Uterus (tissue), 4 donors: ENCODE results near the gene CRYZL1. TPM values are rescaled to one million over a fixed set of nuclear protein-coding genes. Genes with fewer than 3 reads are reported as not detected.

Experiments used
- DNase-seq, 2 donors: peaks; one replicate each; pipeline ENCODE4 v3.0.0-alpha.2; 2019 to 2020
- H3K27ac ChIP-seq, 2 donors: fragments of 200-600 bp; sonication (generic); 1 replicate in 1 of 2; 2 replicates in 1 of 2; pipeline ENCODE4 v1.5.1; 2016 to 2018
- H3K27me3 ChIP-seq, 2 donors: fragments of 200-600 bp; sonication (generic); one replicate each; pipeline ENCODE4 v1.5.1; 2018 to 2019; ENCODE audit warnings: control low read depth in 1 of 2
- H3K36me3 ChIP-seq, 2 donors: fragments of 200-600 bp; sonication (generic); one replicate each; pipeline ENCODE4 v1.5.1; 2019; ENCODE audit warnings: control low read depth in 1 of 2
- H3K4me1 ChIP-seq, 2 donors: fragments of 200-600 bp; sonication (generic); one replicate each; pipeline ENCODE4 v1.5.1; 2018 to 2019; ENCODE audit warnings: control low read depth in 1 of 2
- H3K4me3 ChIP-seq, 2 donors: fragments of 200-600 bp; sonication (generic); 1 replicate in 1 of 2; 2 replicates in 1 of 2; pipeline ENCODE4 v1.5.1; 2018 to 2019; ENCODE audit warnings: mild to moderate bottlenecking in 1 of 2
- H3K9me3 ChIP-seq, 2 donors: fragments of 200-600 bp; sonication (generic); one replicate each; pipeline ENCODE4 v1.5.1; 2019; ENCODE audit warnings: control low read depth in 1 of 2
- POLR2A ChIP-seq, 2 donors: fragments of 450-650 bp; IDR thresholded peaks; one replicate each; pipeline ENCODE4 v1.6.1; 2016; ENCODE audit warnings: antibody characterized with exemption in 2 of 2, mild to moderate bottlenecking in 1 of 2, moderate library complexity in 1 of 2
- intact Hi-C: fragments of 100-400 bp; cut with DNase I; formaldehyde crosslinking; loops from one replicate; pipeline ENCODE4 v1.15.1; 2023; ENCODE audit warnings: low total_unique reads
- total RNA-seq, 4 donors: library from RNA; depleted of rRNA in 3 of 4; stranded (reverse); fragments of >200 nt in 3 of 4; gene quantifications; one replicate each; pipeline versions ENCODE4 v1.1.0 to v1.2.4, GENCODE V29; 2014 to 2023
- TF ChIP-seq, protein P1 (sequence below), 4 experiments: fragments of 200-600 bp in 2 of 4; fragments of 450-650 bp in 2 of 4; sonication (generic) in 2 of 4; IDR thresholded peaks; one replicate each; pipeline ENCODE4 v1.5.1; 2016 to 2019; ENCODE audit warnings: antibody characterized with exemption in 4 of 4, mild to moderate bottlenecking in 2 of 4, moderate library complexity in 1 of 4
- donor health status: DM: yes; HTN: yes; CAD: no.

Gene CRYZL1
- total RNA-seq, 4 donors from 2014 or later, result 66.8 to 147 (median 67.3) TPM

DNA sequence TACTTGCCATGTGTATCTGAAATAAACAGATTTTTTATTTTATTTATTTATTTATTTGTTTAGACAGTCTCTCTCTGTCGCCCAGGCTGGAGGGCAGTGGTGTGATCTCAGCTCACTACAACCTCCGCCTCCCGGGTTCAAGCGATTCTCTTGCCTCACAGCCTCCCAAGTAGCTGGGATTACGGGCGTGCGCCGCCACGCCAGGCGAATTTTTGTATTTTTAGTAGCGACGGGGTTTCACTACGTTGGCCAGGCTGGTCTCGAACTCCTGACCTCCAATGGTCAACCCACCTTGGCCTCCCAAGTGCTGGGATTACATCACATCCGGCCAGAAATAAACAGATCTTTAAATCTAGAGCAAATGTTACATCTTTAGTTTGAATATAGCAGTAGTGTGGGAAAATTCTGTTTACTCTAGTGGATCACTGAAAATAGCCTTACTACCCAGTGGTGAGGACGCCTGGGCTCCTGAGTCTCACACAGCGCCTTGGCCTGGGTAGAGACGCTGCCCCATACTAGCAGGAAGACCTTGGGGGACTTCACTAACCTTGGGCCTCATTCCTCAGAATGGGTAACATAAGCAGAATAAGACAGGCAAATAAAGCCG, 100.3 kb downstream of the CRYZL1 start:
- Histone ChIP-seq H3K27me3 (no peaks in the 10 kb centered on the region), H3K4me1 (peaks cover 6 to 9% of the 10 kb centered on the region in 2 donors), H3K36me3 (no peaks in the 10 kb centered on the region), H3K4me3 (peak overlapping the region; percentile 82 to 95), H3K27ac (peak overlapping the region; percentile 99), H3K9me3 (no peaks in the 10 kb centered on the region)
- intact Hi-C loops, result no loop called here
- no peak for TF ChIP-seq POLR2A (IDR thresholded peaks at IDR 0.05)
- TF ChIP-seq, protein P1, sequence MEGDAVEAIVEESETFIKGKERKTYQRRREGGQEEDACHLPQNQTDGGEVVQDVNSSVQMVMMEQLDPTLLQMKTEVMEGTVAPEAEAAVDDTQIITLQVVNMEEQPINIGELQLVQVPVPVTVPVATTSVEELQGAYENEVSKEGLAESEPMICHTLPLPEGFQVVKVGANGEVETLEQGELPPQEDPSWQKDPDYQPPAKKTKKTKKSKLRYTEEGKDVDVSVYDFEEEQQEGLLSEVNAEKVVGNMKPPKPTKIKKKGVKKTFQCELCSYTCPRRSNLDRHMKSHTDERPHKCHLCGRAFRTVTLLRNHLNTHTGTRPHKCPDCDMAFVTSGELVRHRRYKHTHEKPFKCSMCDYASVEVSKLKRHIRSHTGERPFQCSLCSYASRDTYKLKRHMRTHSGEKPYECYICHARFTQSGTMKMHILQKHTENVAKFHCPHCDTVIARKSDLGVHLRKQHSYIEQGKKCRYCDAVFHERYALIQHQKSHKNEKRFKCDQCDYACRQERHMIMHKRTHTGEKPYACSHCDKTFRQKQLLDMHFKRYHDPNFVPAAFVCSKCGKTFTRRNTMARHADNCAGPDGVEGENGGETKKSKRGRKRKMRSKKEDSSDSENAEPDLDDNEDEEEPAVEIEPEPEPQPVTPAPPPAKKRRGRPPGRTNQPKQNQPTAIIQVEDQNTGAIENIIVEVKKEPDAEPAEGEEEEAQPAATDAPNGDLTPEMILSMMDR (IDR thresholded peaks at IDR 0.05), result no peak
- DNase-seq, result no peak

DNA sequence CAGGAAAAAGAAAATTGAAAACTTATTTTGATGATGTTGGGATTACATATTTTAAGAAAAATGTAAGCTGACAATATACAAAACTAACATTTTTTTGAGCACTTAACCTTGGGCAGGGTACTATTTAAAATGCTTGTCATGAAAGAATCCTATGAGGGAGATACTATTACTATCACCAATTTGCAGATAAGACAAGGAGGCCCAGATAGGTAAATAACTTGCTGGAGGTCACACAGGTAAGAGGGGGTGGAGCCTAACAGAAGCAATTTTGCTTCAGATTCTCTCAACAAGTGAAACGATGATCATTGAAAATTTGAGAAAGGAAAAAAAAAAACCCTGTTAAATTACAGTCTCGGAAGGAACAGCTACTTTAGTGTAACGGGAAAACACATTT, 100.8 kb downstream of the CRYZL1 start:
- Histone ChIP-seq H3K4me1 (peaks cover 6 to 7% of the 10 kb centered on the region in 2 donors), H3K27me3 (no peaks in the 10 kb centered on the region), H3K27ac (peak overlapping the region in 1 of 2 donors; percentile 99), H3K4me3 (no peak overlapping the region), H3K36me3 (no peaks in the 10 kb centered on the region), H3K9me3 (no peaks in the 10 kb centered on the region)
- no peak for DNase-seq
- intact Hi-C loops, result no loop called here
- no peak for TF ChIP-seq POLR2A (IDR thresholded peaks at IDR 0.05)
- TF ChIP-seq, protein P1 (IDR thresholded peaks at IDR 0.05), result no peak

DNA sequence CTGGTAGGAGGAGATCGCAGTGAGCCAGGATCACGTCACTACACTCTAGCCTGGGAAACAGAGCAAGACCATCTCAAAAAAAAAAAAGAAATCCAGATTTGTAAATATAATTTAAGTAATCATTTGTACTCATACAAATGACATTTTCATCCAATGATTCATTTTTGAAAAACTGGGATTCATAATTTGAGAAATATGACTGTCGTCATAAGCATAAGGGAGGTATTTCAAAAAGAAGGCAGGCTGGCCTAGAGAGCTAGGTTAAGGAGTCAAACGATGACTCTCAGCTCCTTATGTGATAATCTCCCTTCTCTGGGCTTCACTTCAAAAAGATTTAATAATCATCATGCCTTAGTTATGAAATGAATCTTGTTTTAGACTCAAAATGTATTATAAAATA, 101.9 kb downstream of the CRYZL1 start:
- Histone ChIP-seq H3K27ac (no peak overlapping the region), H3K9me3 (no peaks in the 10 kb centered on the region), H3K4me1 (peaks cover 6 to 7% of the 10 kb centered on the region in 2 donors), H3K4me3 (no peak overlapping the region), H3K36me3 (no peaks in the 10 kb centered on the region), H3K27me3 (no peaks in the 10 kb centered on the region)
- intact Hi-C loops, result no loop called here
- TF ChIP-seq, protein P1 (IDR thresholded peaks at IDR 0.05), result no peak
- TF ChIP-seq POLR2A (IDR thresholded peaks at IDR 0.05), result no peak
- no peak for DNase-seq

Other genes starting within 250 kb of the CRYZL1 start
- gene IFNGR2, start 238.3 kb downstream of the CRYZL1 start, total RNA-seq, result 10 to 100 TPM; 25.4 to 67.6 (median 58.3) TPM
- 100 to 1,000 TPM in 1 of 4 donors, 10 to 100 TPM in 3; 43.3 to 116 (median 76.7) TPM for gene TMEM50B, start 161.8 kb downstream of the CRYZL1 start, total RNA-seq
- 1 to 10 TPM in 2 of 4 donors, not detected in 2; 1.4 to 2.1 TPM for gene DNAJC28, start 150.0 kb downstream of the CRYZL1 start, total RNA-seq
- 100 to 1,000 TPM in 1 of 4 donors, 10 to 100 TPM in 3; 10.5 to 120 (median 36.6) TPM for gene GART, start 99.6 kb downstream of the CRYZL1 start, total RNA-seq
- gene SON, start 98.7 kb downstream of the CRYZL1 start, total RNA-seq, result 100 to 1,000 TPM; 249 to 420 (median 304) TPM
- gene DONSON, start 53.1 kb downstream of the CRYZL1 start, total RNA-seq, result 10 to 100 TPM in 2 of 4 donors, 1 to 10 TPM in 2; 7.2 to 19.8 (median 12.8) TPM
- 10 to 100 TPM; 21.8 to 77.4 (median 48.1) TPM for gene ITSN1, start 760 bp upstream of the CRYZL1 start, total RNA-seq